SHP77 treated with DMSO at 0.1 percent for 48 hours (cell line): ENCODE data around the gene STAMBPL1.

ENCODE experiments used
- DNase-seq: peaks from one replicate; lab custom pipeline; 2025; lab: John Stamatoyannopoulos, UW

The STAMBPL1 gene

DNA sequence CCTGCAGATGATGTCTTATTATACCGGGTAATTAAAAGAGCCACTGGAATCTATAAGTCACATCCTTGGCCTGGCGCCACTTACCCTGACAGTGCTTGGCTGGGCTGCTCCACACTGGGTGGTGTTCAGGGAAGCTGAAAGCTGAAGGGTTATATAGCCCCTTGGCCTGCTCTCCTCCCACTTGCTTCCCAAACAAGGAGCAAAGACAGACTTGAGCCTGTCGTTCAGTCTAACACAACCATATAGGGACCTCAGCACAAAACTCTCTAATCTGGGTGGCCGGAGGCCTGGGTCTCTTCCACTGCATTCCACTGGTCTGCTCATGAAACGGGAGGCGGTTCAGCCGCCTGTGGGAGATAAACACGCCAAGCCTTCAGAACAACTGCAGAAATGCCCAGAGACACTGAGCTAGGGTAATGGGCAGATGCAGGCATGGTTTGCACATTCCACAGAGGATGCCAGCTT lies 72.6 kb downstream of the STAMBPL1 start, which contains the start of gene ACTA2:
TSS of gene ACTA2 (minus strand) at position 127 of the 465 bp plus-strand sequence. CDS start 3,843 bp downstream, outside the sequence.
- no peak for DNase-seq

DNA sequence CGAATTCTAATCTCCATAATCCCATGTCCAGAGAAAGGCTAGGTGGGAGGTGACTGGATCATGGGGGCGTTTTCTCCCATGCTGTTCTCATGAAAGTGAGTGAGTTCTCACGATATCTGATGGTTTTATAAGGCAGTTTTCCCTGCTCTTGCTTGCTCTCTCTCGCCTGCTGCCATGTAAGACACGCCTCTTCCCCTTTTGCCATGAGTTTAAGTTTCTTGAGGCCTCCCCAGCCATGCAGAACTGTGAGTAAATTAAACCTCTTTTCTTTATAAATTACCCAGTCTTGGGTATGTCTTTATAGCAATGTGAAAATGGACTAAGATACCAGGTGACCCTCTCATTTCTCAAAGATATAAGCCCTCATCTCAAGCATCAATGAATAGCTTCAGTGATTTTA lies 73.6 kb downstream of the STAMBPL1 start:
- no peak for DNase-seq

GRCh38 chr10:88954458-88955083 lies 74.5 kb downstream of the STAMBPL1 start:
- DNase-seq = no peak

DNA sequence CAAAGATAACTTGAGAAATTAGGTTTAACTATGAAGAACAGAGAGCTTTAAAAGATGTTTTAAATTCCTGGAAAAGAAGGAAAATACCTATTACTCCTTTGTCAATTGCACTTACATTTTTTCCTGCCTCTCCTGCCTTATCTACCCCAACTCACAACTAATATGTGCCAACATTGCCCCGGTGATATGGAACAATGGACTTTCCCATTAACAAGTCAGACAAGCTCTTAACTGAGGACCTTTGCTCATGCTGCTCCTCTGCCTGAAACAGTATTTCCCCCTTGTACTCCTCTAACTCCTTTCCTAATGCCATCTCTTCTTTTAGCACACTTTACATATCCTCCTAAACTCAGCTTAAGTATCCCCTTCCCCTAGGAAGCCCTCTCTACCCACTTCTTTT lies 77.3 kb downstream of the STAMBPL1 start:
- DNase-seq = no peak

DNA sequence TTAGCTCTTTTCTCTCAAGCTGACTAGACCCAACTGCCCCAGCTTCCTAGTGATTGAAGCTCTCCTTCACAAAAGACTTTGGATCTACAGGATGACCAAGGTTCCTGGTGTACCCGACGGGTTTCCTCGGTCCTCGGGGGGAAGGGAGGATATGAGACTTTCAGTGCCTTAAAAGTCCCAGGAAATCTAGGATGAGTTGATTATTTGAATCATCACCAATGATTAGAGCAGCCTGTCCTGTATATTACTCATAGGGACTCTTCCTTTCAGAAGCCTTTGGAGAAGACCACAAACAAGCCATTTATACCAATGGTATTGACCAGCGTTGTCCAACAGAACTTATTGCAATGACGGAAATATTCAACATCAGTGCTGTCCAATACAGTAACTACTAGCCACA lies 78.7 kb downstream of the STAMBPL1 start:
- DNase-seq = no peak

DNA sequence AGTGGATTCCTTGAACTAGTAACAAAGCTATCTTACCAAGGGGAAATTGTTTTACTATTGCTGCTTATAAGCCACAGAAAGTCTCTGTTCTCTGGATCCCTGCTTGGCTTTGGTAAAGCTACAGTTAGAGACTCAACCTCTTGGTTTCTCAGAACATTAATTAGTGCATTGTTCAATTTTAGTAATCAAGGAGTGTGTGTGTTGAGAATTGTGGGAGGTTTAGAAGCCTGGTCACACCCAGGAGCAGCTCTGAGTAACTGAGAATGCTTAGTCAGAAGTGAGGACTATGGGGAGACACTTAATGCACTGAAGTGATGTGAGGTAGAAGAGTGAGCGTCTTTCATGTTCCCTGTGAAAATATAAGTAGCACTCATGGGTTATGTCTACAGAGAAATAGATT lies 80.8 kb downstream of the STAMBPL1 start:
- DNase-seq = no peak

DNA sequence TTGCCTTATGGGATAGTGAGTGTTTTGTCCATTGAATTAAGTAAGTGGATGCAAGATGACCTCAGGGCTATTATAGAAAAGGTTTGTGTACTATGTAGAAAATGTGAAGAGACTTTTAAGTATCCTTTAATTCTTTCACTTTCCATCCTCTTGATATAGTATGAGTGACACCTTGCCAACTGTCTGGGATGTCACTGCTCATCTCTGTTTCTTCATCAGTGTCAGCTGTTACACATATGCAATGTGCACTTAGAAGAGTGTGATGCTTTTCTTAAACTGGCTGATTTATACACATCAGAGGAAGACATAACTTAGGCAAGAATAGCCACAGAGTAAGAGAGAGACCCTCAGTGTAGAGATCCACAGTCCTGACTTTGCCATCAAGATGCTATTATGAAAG lies 81.2 kb downstream of the STAMBPL1 start:
- DNase-seq = no peak

DNA sequence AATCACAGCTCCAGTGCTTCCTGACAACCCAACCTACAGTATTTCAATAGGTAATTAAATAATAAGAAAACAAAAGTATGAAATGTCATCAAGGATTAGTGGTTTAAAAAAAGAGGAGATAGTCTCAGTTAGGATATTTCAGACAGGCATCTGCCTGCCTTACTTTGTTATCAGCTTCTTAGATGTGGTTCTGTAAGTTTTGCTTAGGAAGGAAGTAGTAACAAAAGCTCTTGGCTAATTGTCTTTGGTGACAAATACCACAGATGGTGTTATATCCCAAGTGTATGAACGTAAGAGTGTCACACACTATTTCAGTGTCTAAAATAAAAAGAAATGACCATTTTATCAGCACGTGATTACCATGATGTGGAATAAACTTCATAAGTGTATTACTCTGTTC lies 82.3 kb downstream of the STAMBPL1 start:
- no peak for DNase-seq

DNA sequence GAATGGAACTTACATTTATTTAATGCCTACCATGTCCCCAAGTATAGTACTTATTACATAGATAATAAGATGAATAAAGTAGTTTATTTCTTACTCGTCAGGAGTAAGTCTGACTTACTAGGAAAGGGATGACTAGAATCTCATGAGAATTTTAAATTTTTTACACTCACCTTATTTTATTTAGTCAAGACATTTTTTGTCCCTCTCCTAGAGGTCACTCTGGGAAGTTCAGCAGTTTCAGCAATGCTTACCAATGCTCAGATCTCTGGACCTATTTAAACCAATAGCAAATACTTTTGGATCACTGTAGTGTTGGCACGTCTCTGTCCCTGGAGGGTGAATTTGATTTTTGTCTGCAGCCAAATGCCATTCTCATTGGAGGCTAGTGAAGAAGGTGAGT lies 83.3 kb downstream of the STAMBPL1 start:
- DNase-seq = no peak

DNA sequence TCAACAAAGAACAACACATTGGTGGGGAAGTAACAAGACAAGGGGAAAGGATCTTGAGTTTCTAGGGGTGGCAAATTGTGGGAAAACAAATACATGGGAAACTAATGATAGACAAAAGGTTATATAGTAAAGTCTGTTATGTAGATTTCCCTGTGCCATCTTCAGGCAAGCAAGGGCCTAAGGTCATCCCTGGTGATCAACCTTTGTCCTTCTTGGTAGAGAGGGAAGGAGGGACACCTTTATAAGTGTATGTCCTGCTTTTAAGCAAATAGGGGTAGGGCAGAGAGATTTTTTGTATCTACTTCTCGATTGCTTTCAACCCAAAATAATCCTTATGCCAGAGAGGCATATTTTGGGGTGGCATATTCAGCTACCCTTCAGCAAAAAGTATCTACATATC lies 84.3 kb downstream of the STAMBPL1 start:
- DNase-seq = no peak

- no peak for DNase-seq
Observed at GRCh38 chr10:88964869-88965415, 84.9 kb downstream of the STAMBPL1 start.

DNA sequence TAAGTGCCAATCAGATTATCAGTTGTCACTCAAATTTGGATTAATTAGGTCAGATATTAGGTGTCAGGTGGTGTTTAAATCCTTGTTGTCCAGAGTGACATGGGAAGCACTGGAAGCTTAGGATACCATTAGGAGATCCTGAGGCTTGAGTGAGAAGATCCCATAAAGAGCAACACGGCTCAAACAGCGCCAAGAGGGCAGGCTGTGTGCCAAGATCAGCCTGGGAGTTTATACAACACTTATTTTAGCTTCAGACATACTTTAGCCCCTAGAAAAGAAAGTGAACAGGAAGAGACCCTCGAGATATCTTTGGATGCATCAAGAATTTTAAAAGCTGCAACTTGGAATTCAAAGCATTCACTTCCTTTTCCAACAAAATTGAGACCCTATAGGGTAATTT lies 86.8 kb downstream of the STAMBPL1 start:
- DNase-seq = no peak

- DNase-seq = no peak
Observed at GRCh38 chr10:88968391-88968790, 88.3 kb downstream of the STAMBPL1 start.

DNA sequence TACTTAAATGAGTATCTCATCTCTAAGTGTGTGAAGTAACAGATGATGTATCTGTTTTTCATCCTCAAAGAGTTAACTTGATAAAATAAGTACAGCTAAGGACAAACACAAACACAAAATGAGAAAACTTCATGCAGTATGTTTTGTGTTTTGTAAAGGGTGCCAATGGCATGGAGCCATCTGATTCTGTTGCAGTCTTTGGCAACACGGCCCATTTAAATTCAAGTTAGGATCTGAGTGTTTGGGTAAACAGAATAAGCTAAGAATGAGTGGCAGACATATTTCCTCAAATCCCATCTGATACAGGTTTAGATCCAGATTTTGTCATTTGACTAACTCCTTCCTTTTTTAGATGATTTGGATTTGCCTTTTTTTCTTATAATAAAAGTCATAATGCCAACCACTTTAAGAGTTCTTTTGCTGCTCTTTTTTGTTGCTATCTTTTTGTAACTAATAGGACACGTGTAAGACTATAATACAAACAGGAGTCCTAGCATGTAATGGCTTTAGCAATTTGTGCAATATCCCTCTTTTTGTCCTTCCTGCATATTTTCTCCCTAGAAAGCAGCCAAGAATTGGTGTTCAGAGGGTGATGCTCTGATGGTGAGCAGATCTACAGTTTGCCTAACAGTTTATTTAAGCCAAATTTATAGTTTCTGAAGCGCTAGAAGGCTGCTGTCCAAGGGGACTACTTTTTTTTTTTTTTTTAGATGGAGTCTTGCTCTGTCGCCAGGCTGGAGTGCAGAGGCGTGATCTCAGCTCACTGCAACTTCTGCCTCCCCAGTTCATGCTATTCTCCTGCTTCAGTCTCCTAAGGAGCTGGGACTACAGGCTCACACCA lies 91.4 kb downstream of the STAMBPL1 start:
- DNase-seq = no peak
